Stimulated activated CD4-positive, alpha-beta T cell treated with anti-CD3 and anti-CD28 coated beads, Interleukin-4, amount 100 ng/mL, for 48 hours (primary cell): ENCODE measurements around the gene GLMN.
"Not testable (repeated sequence)": the region's sequence is repeated elsewhere in the genome, so short reads cannot be mapped to it uniquely, and the experiment has no call there.

Experiments used
- DNase-seq, 2 donors: peaks; one replicate each; pipeline ENCODE4 v3.0.0-alpha.2; 2020; ENCODE audit warnings: low read depth in 2 of 2

GLMN gene

DNA sequence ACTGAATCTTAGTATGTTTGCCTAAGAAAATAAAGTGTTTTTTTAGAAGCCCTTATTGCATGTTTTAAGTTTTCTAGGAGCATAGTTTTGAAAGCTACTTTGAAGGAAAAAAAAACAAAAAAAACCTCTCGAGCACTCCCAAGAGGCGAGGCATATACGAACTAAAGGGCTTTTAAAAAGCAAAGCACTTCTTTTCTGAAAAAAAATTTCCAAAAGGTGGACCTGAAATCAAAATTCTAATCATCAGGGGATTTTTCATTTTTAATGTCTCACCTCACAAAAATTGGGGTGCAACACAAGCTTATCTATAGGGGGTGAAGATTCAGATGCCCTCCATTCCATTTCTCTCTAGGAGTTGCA is 594 bp downstream of the GLMN start:
- no peak for DNase-seq

- DNase-seq, result no peak
Measured at GRCh38 chr1:92291372-92291999, 7.3 kb downstream of the GLMN start.

DNA sequence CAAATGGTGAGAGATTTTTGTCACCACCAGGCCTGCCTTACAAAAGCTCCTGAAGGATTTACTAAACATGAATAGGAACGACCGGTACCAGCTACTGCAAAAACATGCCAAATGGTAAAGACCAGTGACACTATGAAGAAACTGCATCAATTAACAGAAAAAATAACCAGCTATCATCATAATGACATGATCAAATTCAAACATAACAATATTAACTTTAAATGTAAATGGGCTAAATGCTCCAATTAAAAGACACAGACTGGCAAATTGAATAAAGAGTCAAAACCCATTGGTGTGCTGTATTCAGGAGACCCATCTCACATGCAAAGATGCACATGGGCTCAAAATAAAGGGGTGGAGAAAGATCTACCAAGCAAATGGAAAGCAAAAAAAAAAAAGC is 17.4 kb downstream of the GLMN start:
- DNase-seq, result not testable (repeated sequence)

GRCh38 chr1:92279781-92280180 is 19.0 kb downstream of the GLMN start:
- DNase-seq, result not testable (repeated sequence)

GRCh38 chr1:92277105-92277723 is 21.6 kb downstream of the GLMN start:
- DNase-seq, result no peak

GRCh38 chr1:92276082-92276481 is 22.7 kb downstream of the GLMN start:
- DNase-seq, result no peak

DNA sequence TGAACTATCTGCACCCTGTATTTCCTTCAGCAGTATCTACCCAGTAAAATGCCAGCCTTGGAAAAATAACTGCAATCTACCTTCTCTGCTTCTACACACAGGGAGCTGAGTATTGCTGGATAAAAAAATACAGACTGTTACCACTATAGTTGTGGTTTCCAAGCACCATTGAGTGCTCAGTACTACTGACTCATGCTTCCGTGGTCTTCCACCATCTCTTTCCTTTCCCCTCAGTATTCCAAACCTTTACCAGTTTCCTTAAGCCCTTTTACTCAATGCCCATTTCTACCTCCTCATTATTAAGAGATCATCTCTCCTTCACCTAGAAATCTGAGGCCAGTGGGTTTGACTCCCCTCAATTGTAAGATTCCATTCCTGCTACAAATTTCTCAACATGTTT is 23.8 kb downstream of the GLMN start:
- DNase-seq, result no peak

- no peak for DNase-seq
Measured at GRCh38 chr1:92273039-92273438, 25.7 kb downstream of the GLMN start.

GRCh38 chr1:92262516-92262915 is 36.3 kb downstream of the GLMN start:
- no peak for DNase-seq

DNA sequence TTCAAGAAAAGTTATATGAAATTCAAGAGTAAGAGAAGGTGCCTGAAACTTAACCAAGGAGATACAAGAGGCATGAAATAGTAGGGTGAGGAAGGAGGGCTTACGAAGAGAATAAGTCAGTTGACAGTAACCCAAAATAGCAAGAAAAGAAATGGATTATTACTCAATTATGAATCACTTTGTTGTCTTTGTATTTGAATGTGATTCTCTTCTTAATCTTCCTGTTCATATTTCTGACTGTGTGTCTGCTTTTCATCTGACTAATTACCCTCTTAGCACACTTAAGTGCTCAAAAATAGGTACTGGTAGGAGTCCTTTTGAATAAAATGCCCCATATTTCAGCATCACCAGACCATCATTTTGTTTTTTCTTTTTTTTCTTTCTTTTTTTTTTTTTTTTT is 39.4 kb downstream of the GLMN start:
- DNase-seq, result no peak

- not testable (repeated sequence) for DNase-seq
Measured at GRCh38 chr1:92254714-92255113, 44.1 kb downstream of the GLMN start.

GRCh38 chr1:92244376-92244775 is 54.4 kb downstream of the GLMN start:
- DNase-seq, result no peak

DNA sequence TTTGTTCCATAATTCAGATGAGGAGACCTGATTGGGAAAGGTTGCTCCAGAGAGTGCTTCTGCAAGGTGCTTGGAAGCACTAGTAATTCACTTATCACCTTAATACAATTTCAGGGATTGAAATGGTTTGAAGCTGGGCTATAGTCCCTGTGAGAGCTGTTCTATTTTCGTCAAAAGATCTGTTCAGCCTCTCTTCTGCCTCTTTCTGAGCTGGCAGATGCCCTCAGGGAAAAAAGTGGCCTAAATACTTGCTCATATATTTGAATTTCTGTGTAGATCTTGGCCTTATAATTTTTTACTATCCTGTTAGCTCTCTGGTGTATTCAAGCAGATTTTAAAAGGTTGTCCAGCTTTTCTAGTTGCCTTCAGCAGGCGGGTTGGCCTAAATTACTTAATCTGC is 58.8 kb downstream of the GLMN start:
- DNase-seq, result no peak

- no peak for DNase-seq
Measured at GRCh38 chr1:92230736-92231135, 68.1 kb downstream of the GLMN start.

GRCh38 chr1:92228401-92228800 is 70.4 kb downstream of the GLMN start:
- DNase-seq, result no peak

- no peak for DNase-seq
Measured at GRCh38 chr1:92219028-92219427, 79.8 kb downstream of the GLMN start.

DNA sequence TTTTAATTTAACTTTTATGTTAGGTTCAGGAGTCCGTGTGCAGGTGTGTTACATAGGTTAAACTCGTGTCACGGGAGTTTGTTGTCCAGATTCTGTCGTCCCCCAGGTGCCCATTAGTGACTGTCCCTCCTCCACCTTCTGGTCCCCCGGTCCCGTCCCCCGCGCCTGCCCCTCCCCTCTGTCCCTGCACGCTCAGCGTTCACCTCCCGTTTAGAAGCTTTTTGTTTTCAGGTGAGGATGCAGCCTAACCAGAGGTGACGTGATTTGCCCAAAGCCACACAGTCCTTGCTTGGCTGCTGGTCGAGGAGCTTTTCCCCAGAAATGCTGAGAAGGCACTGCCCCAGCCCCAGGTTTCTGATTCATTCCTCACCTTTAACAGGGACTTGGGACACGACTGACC is 80.2 kb downstream of the GLMN start:
- no peak for DNase-seq

DNA sequence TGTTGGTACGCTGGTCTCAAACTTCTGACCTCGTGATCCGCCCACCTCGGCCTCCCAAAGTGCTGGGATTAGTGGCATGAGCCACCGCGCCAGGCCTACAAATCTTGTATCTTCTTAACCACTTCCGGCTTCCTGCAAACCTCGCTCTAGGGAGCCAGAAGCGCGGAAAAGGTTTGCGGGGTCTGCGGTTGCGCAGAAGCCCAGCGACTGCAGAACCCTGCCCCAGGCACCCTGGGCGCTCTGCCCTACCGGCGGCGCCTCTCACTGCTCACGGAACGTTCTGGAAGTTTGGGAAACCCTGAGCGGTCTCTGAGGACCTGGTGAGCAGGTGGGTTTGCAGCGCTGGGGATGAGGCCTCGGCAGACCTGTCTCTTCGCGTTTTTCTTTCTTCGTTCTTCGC is 81.1 kb downstream of the GLMN start, which contains the start of gene C1orf146:
TSS of gene C1orf146 (plus strand) at position 195 of the 400 bp plus-strand sequence. CDS start 13,506 bp downstream, outside the sequence.
- DNase-seq, result no peak

GRCh38 chr1:92211166-92211565 is 87.6 kb downstream of the GLMN start:
- no peak for DNase-seq

- no peak for DNase-seq
Measured at GRCh38 chr1:92210701-92211100, 88.1 kb downstream of the GLMN start.

DNA sequence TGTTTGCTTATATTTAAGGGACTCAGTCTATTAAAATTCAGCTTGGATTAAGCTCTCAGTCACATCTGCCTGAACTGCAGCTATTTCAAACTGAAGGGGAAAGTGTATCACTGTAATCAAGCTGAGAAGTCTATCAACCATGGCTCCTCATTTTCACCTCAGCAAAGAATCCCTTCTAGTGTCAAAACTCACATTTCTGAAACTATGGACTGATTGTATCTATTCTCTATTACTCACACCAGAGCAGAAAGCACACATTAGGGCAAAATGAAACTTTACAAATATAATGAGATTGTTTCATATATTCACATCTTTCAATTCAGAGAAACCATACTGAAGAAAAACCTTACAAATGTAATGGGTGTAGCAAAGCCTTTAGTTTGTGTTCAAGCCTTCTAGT is 95.7 kb downstream of the GLMN start:
- no peak for DNase-seq

- DNase-seq, result no peak
Measured at GRCh38 chr1:92201973-92202372, 96.8 kb downstream of the GLMN start.
